H1 (cell line): Measurements from ENCODE around the gene ACTG1. TPM values are rescaled to one million over a fixed set of nuclear protein-coding genes. Genes with fewer than 3 reads are reported as not detected.

Experiments
- CTCF ChIA-PET: fragments of 300-600 bp; sonication (Branson Sonifier 250); formaldehyde crosslinking; loops from one replicate; lab custom pipeline; 2021; ENCODE audit not compliant: partially characterized antibody; lab: Charles Lee
- POLR2A ChIA-PET: fragments of 300-600 bp; sonication (Branson Sonifier 250); formaldehyde crosslinking; loops from one replicate; lab custom pipeline; 2021; ENCODE audit warnings: inconsistent platforms; ENCODE audit not compliant: partially characterized antibody; lab: Charles Lee
- DNase-seq, 2 experiments: peaks; one replicate each; pipeline versions ENCODE4 v3.0.0 to v3.0.0-alpha.2; 2010 to 2022; ENCODE audit warnings: low spot score in 2 of 2, low read depth in 1 of 2, mixed read lengths in 1 of 2
- FAIRE-seq: peaks from 2 replicates; lab custom pipeline; 2011; peaks lifted over from hg19 to GRCh38; lab: Jason Lieb, UNC
- H2AFZ ChIP-seq: 2 replicates; pipeline ENCODE4 v1.8.1; 2012; ENCODE audit warnings: low read length, inconsistent platforms
- H2AK5ac ChIP-seq: 2 replicates; pipeline ENCODE4 v1.6.1; 2013; ENCODE audit warnings: low read depth, low read length
- H2BK120ac ChIP-seq: replicated peaks from 2 replicates; pipeline ENCODE3; 2013; ENCODE audit warnings: low read depth, low read length, inconsistent platforms
- H2BK12ac ChIP-seq: 2 replicates; pipeline ENCODE4 v1.6.1; 2013; ENCODE audit warnings: low read depth, low read length
- H2BK15ac ChIP-seq: 2 replicates; pipeline ENCODE4 v1.6.1; 2013; ENCODE audit warnings: low read length
- H2BK20ac ChIP-seq: 2 replicates; pipeline ENCODE4 v1.6.1; 2013; ENCODE audit warnings: low read length
- H2BK5ac ChIP-seq: 2 replicates; pipeline ENCODE4 v1.6.1; 2013; ENCODE audit warnings: low read depth, low read length
- H3K14ac ChIP-seq: 2 replicates; pipeline ENCODE4 v1.6.1; 2013; ENCODE audit warnings: inconsistent platforms; ENCODE audit not compliant: insufficient read length
- H3K18ac ChIP-seq: 2 replicates; pipeline ENCODE4 v1.6.1; 2013; ENCODE audit warnings: low read length; ENCODE audit errors: extremely low read depth
- H3K23ac ChIP-seq: 2 replicates; pipeline ENCODE4 v1.6.1; 2013; ENCODE audit warnings: inconsistent platforms; ENCODE audit not compliant: insufficient read length
- H3K23me2 ChIP-seq: 2 replicates; pipeline ENCODE4 v1.6.1; 2013; ENCODE audit warnings: low read depth, low read length
- H3K27ac ChIP-seq: 2 replicates; pipeline ENCODE4 v1.6.1; 2011; ENCODE audit warnings: low read depth, low read length, inconsistent platforms
- H3K27me3 ChIP-seq, 4 experiments: replicated peaks in 1 of 4; 1 replicate in 1 of 4; 2 replicates in 3 of 4; pipeline versions ENCODE4 v1.6.1 to v1.8.1; 2011 to 2013; ENCODE audit warnings: low read length in 3 of 4, mild to moderate bottlenecking in 3 of 4, inconsistent platforms in 2 of 4, mixed read lengths in 2 of 4, moderate library complexity in 1 of 4; ENCODE audit not compliant: control insufficient read depth in 3 of 4, insufficient read depth in 3 of 4; ENCODE audit errors: extremely low read depth in 1 of 4
- H3K36me3 ChIP-seq, 4 experiments: 2 replicates each; pipeline versions ENCODE4 v1.6.1 to v1.8.1; 2011 to 2013; ENCODE audit warnings: mild to moderate bottlenecking in 4 of 4, low read length in 3 of 4, moderate library complexity in 2 of 4, control low read depth in 1 of 4, inconsistent platforms in 1 of 4; ENCODE audit not compliant: insufficient read depth in 4 of 4, control insufficient read depth in 2 of 4
- H3K4ac ChIP-seq: replicated peaks from 2 replicates; pipeline ENCODE3; 2013; ENCODE audit warnings: low read length, low read depth, mixed read lengths, inconsistent platforms; ENCODE audit not compliant: insufficient read length
- H3K4me1 ChIP-seq, 4 experiments: replicated peaks in 1 of 4; 1 replicate in 1 of 4; 2 replicates in 3 of 4; pipeline versions ENCODE4 v1.6.1 to v1.8.1; 2011 to 2013; ENCODE audit warnings: low read length in 3 of 4, inconsistent platforms in 2 of 4, mixed read lengths in 1 of 4; ENCODE audit not compliant: insufficient read depth in 4 of 4, control insufficient read depth in 3 of 4
- H3K4me2 ChIP-seq, 2 experiments: 2 replicates each; pipeline versions ENCODE4 v1.6.1 to v1.8.1; 2011 to 2013; ENCODE audit warnings: low read depth in 2 of 2, low read length in 2 of 2, control low read depth in 1 of 2, inconsistent platforms in 1 of 2, mild to moderate bottlenecking in 1 of 2; ENCODE audit not compliant: insufficient read depth in 1 of 2
- H3K4me3 ChIP-seq, 4 experiments: fragments of 200-600, 300-600 bp in 1 of 4; sonication (generic), shearing (Covaris generic), sonication (Bioruptor Twin) in 1 of 4; 2 replicates each; pipeline versions ENCODE4 v1.5.1 to v1.8.1; 2011 to 2016; ENCODE audit warnings: low read length in 4 of 4, low read depth in 3 of 4, control low read depth in 2 of 4, inconsistent platforms in 2 of 4, mild to moderate bottlenecking in 2 of 4, mixed read lengths in 1 of 4, moderate library complexity in 1 of 4; ENCODE audit not compliant: insufficient read depth in 2 of 4; ENCODE audit errors: extremely low read depth in 1 of 4
- H3K56ac ChIP-seq: replicated peaks from 2 replicates; pipeline ENCODE3; 2013; ENCODE audit warnings: low read depth, mild to moderate bottlenecking, mixed read lengths, low read length, inconsistent platforms; ENCODE audit not compliant: insufficient read length
- H3K79me1 ChIP-seq: 2 replicates; pipeline ENCODE4 v1.6.1; 2013; ENCODE audit warnings: low read depth, low read length, control low read depth
- H3K79me2 ChIP-seq, 2 experiments: 2 replicates each; pipeline versions ENCODE4 v1.6.1 to v1.8.1; 2012 to 2013; ENCODE audit warnings: low read length in 2 of 2, mild to moderate bottlenecking in 2 of 2, inconsistent platforms in 1 of 2; ENCODE audit not compliant: insufficient read depth in 2 of 2, control insufficient read depth in 1 of 2
- H3K9ac ChIP-seq, 4 experiments: replicated peaks in 1 of 4; 1 replicate in 1 of 4; 2 replicates in 3 of 4; pipeline versions ENCODE4 v1.6.1 to v1.8.1; 2011 to 2013; ENCODE audit warnings: low read depth in 3 of 4, low read length in 3 of 4, control low read depth in 2 of 4, mild to moderate bottlenecking in 2 of 4, moderate library complexity in 2 of 4, inconsistent platforms in 1 of 4; ENCODE audit errors: extremely low read depth in 1 of 4
- H3K9me3 ChIP-seq, 2 experiments: 2 replicates each; pipeline versions ENCODE4 v1.6.1 to v1.8.1; 2012 to 2013; ENCODE audit warnings: mild to moderate bottlenecking in 2 of 2, moderate library complexity in 2 of 2, control low read depth in 1 of 2, inconsistent platforms in 1 of 2, low read depth in 1 of 2, low read length in 1 of 2, mixed read lengths in 1 of 2; ENCODE audit not compliant: insufficient read depth in 2 of 2
- H4K20me1 ChIP-seq, 2 experiments: replicated peaks in 1 of 2; 2 replicates each; pipeline versions ENCODE3 to v1.8.1; 2011 to 2013; ENCODE audit warnings: inconsistent platforms in 2 of 2, low read length in 2 of 2, mild to moderate bottlenecking in 1 of 2; ENCODE audit not compliant: insufficient read depth in 2 of 2, control insufficient read depth in 1 of 2
- H4K5ac ChIP-seq: 2 replicates; pipeline ENCODE4 v1.6.1; 2013; ENCODE audit warnings: low read length, low read depth, mixed read lengths, inconsistent platforms; ENCODE audit not compliant: insufficient read length
- H4K8ac ChIP-seq: 2 replicates; pipeline ENCODE4 v1.8.0; 2013; ENCODE audit warnings: mild to moderate bottlenecking, moderate library complexity, low read length, inconsistent platforms; ENCODE audit not compliant: insufficient read depth; ENCODE audit errors: extremely low read depth
- H4K91ac ChIP-seq: replicated peaks from 2 replicates; pipeline ENCODE3; 2013; ENCODE audit warnings: low read length, mixed read lengths, inconsistent platforms; ENCODE audit not compliant: insufficient read length
- BCL11A ChIP-seq, 2 experiments: IDR thresholded peaks; one replicate each; pipeline ENCODE4 v1.6.1; 2011; ENCODE audit warnings: low read depth in 2 of 2, low read length in 2 of 2, mild to moderate bottlenecking in 2 of 2
- CTBP2 ChIP-seq: IDR thresholded peaks from 2 replicates; pipeline ENCODE4 v1.7.0; 2011; ENCODE audit warnings: borderline replicate concordance, mild to moderate bottlenecking, moderate library complexity, mixed read lengths, low read length; ENCODE audit not compliant: insufficient read depth, insufficient read length
- FOSL1 ChIP-seq: IDR thresholded peaks from 2 replicates; pipeline ENCODE4 v1.6.1; 2011; ENCODE audit warnings: mild to moderate bottlenecking, low read depth, low read length, moderate library complexity; ENCODE audit not compliant: insufficient read depth
- POU5F1 ChIP-seq: IDR thresholded peaks from 2 replicates; pipeline ENCODE4 v1.6.1; 2011; ENCODE audit warnings: low read depth, mild to moderate bottlenecking, low read length, moderate library complexity
- RFX5 ChIP-seq: IDR thresholded peaks from 2 replicates; pipeline ENCODE4 v1.6.1; 2011; ENCODE audit warnings: low read depth, low read length, improper control_type of control experiment, borderline replicate concordance
- SRF ChIP-seq: IDR thresholded peaks from 2 replicates; pipeline ENCODE4 v1.6.1; 2011; ENCODE audit warnings: mild to moderate bottlenecking, low read depth, low read length, moderate library complexity
- YY1 ChIP-seq: IDR thresholded peaks from 2 replicates; pipeline ENCODE4 v1.6.1; 2011; ENCODE audit warnings: low read depth, mild to moderate bottlenecking, low read length
- WGBS, 2 experiments: shearing (Covaris generic) in 1 of 2; methylation state at CpG; one replicate each; pipeline versions ENCODE4 v1.1.6 to v1.1.7; 2013 to 2015; ENCODE audit warnings: low lambda C conversion rate in 2 of 2, mixed read lengths in 2 of 2, inconsistent platforms in 1 of 2, low coverage in 1 of 2, missing lambda C conversion rate in 1 of 2; ENCODE audit not compliant: insufficient replicate concordance in 2 of 2, insufficient coverage in 1 of 2, insufficient read length in 1 of 2; ENCODE audit errors: extremely low coverage in 1 of 2, missing lambda C conversion rate in 1 of 2; 5-methylcytosine and 5-hydroxymethylcytosine counted together
- polyA plus RNA-seq, 7 experiments: library from polyadenylated mRNA; depleted of rRNA in 3 of 7; stranded (reverse) in 5 of 7; unstranded in 2 of 7; fragments of >200 nt in 5 of 7; fragments of 200-250 nt in 2 of 7; gene quantifications; 1 replicate in 5 of 7; 2 replicates in 1 of 7; 4 replicates in 1 of 7; pipeline versions ENCODE4 v1.2.1 to v1.2.3, GENCODE V29; 2011 to 2013; ENCODE audit warnings: missing spikeins in 2 of 7, mixed read lengths in 2 of 7
- total RNA-seq: library from RNA; stranded (reverse); fragmentation: NEBNext Ultra II Directional; extraction: Animal tissue kit (Norgen Biotek cat#: 25700); gene quantifications from 2 replicates; pipeline ENCODE4 v1.2.1, GENCODE V29; 2021

The ACTG1 gene
- total and polyA plus RNA-seq, 2 of the 8 experiments (the other 6 are each of a cell fraction or from before 2014, with no cell fraction given), result 3,535 to 5,010 TPM

DNA sequence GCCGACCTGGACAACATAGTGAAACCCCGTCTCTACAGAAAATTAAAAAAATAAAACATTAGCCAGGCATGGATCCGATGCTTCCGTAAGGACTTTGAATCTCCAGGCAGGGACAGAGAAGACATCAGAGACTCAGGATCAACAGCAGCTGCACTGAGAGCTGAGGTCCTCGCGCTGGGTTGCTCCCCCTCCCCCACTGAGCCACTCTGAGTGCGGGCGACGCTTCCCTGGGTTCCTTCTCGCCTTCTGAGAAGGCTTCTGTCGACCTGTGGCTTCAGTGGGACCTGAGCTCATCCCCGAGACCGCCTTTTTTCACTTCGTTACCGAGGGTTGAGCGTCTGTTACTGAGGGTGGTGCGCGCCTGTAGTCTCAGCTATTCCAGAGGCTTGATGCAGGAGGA lies 20.4 kb downstream of the ACTG1 start:
- ChIA-PET CTCF (interaction anchor here (1.2 to 2.3 kb wide), 4 partner anchors 7 to 238 kb away, joined by 4 to 8 read pairs (median 6); no protein-coding TSS in a partner anchor), POLR2A (interaction anchor here (0.9 to 35.8 kb wide), 6 partner anchors 8 to 247 kb away, joined by 3 to 1004 read pairs (median 4); partner anchors contain the start of genes ACTG1, FAAP100 and FSCN2)
- WGBS, 2 experiments, result 64% methylated on average over 18 of the region's 18 CpGs; no CpG with 5 or more reads in 1 of the 2 experiments
- TF ChIP-seq BCL11A (IDR thresholded peaks at IDR 0.05; ENCODE audit: low read depth in 2 of 2, low read length in 2 of 2), result no peak
- no peak for TF ChIP-seq CTBP2
- TF ChIP-seq POU5F1, result no peak
- no peak for TF ChIP-seq FOSL1
- no peak for TF ChIP-seq SRF
- TF ChIP-seq YY1, result no peak
- no peak for TF ChIP-seq RFX5

More for the DNA sequence above, 20.4 kb downstream of the ACTG1 start:
- Histone ChIP-seq H3K27me3 (peaks cover 0 to 8% (median 4%) of the 10 kb centered on the region in 4 experiments; a peak in 3 of 7 replicates), H3K79me2 (no peaks in the 10 kb centered on the region), H3K9me3 (no peaks in the 10 kb centered on the region), H3K4me1 (peaks cover 6 to 28% (median 22%) of the 10 kb centered on the region in 4 experiments), H4K91ac (peak overlapping the region; percentile 85), H4K5ac (peak overlapping the region; percentile 4), H2AK5ac (0 out of 2 replicates have a peak overlapping the region, but pooled peaks have one; percentile 26), H2BK15ac (peak overlapping the region; percentile 97; the same call in 1 of the 2 replicates), H3K23me2 (peaks cover 2% of the 10 kb centered on the region; the same call in 1 of the 2 replicates), H3K27ac (no peak overlapping the region), H3K79me1 (no peaks in the 10 kb centered on the region), H3K14ac (no peak overlapping the region), H3K56ac (no peak overlapping the region), H3K4me2 (peak overlapping the region; percentile 45 to 50), H3K23ac (no peak overlapping the region), H3K36me3 (no peaks in the 10 kb centered on the region), H3K18ac (no peak overlapping the region; the same call in 1 of the 2 replicates), H2AFZ (no peak overlapping the region), H2BK5ac (peak overlapping the region; percentile 60; the same call in 1 of the 2 replicates), H2BK12ac (no peak overlapping the region), H2BK20ac (peak overlapping the region; percentile 86; the same call in 1 of the 2 replicates), H4K8ac (no peak overlapping the region), H3K4me3 (no peak overlapping the region; a peak in 1 of 8 replicates), H3K4ac (no peak overlapping the region), H3K9ac (no peak overlapping the region; a peak in 1 of 7 replicates), H2BK120ac (no peak overlapping the region), H4K20me1 (no peaks in the 10 kb centered on the region)
- FAIRE-seq (no peak), DNase-seq (no peak)
